Activated T-cell treated with anti-CD3 and anti-CD28 coated beads for 48 hours (primary cell): Measurements from ENCODE around the gene RBP7.

ENCODE experiments used
- DNase-seq: peaks from one replicate; pipeline ENCODE4 v3.0.0-alpha.2; 2020; ENCODE audit warnings: low read depth

The RBP7 gene

GRCh38 chr1:10031461-10031860 lies 34.4 kb downstream of the RBP7 start:
- DNase-seq, result no peak

GRCh38 chr1:10032590-10033358 lies 35.7 kb downstream of the RBP7 start, which contains the start of gene UBE4B:
TSS of gene UBE4B (plus strand) at chr1:10032958. CDS start at chr1:10033671, 713 bp downstream.
- DNase-seq, result peak; percentile 100

DNA sequence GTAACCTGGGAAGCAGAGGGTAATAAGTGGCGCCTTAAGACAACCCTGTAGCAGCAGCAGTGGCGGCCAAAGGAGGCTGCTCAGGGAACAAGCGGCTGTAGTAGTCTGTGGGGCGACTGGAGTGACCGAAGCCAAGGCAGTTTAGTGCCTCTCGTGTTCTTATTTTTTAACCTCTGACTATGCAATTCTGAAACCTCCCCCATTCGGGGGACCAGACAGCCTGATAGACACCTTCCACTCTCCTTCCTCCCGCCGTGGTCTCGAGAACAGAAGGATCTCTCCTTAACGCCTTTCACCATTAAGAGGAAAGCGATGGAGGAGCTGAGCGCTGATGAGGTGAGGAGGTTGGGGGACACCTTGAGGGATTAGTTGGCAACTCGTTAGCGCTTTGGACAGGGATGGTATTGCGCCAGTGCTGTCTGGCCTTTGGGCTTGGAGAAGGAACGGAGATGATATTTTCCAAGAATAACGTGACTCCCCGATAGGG lies 36.4 kb downstream of the RBP7 start:
- DNase-seq, result peak; percentile 10

- no peak for DNase-seq
Observed at GRCh38 chr1:10042746-10043145, 45.7 kb downstream of the RBP7 start.

- DNase-seq, result no peak
Observed at GRCh38 chr1:10045480-10046355, 48.7 kb downstream of the RBP7 start.

DNA sequence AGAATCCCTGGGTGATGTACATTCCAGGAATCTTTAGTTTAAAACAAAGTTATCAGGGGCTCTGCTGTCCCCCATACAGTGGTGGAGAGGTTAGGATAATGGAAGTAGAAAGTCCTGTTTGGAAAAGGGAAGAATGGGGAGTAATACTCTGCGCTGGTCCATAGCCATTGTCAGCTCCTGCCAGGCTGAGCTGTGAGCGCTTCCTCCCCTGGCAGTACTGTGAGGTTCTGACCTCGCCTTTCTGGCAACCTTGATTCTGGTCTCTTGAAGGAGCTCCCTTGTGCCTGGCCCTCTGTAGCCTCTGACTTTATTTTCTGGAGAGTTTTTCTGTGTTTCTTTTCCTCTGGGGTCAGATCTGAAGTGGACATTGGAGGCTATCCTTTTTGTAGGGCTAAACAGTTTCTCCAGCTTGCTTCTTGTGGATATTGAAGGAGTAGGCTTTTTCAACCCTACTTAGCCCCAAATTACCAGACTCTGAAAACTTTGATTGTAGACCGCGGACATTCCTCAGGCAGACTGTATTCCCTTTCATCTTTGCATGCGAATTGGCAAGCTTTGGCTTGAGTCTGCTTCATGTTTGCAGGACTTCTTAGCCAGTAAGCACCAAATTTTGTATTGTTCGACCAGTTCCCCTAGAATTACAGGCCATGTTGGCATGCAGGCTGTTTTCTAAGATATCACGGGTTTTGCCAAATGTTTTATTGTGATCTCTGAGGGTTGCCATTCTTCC lies 49.5 kb downstream of the RBP7 start:
- DNase-seq, result no peak

DNA sequence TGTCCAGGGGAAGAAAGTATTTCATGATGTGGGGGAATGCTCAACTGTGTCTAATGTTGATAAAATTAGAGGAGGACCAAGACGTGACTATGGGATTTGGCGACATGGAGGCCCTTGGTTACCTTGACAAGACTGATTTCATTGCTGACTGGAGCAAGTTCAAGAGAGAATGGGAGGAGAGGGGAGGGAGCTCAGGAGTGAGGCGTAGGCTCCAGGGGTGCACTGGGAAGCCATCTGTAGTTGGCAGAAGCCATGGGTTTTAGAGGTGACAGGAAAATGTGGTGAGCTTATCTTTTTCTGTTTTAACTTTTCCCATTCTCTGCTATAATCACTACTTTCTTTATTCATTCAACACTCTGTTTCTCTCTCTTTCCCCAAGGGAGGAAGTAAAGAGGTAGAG lies 51.6 kb downstream of the RBP7 start:
- no peak for DNase-seq

DNA sequence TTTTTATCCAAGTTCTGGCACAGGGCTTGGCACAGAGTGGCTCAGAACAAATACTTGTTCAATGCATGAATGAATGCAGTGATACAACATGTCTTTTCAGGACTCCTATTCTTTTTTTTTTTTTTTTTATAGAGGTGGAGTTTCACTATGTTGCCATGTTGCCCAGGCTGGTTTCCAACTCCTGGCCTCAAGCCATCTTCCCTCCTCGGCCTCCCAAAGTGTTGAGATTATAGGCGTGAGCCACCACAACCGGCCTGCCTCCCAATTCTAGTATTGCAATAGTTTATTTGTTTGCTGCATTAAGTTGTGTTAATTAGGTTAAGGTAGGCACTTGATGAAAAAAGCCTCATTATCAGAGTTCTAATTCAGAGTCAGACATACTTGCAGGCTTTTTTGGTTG lies 53.6 kb downstream of the RBP7 start:
- no peak for DNase-seq

GRCh38 chr1:10051656-10052055 lies 54.6 kb downstream of the RBP7 start:
- DNase-seq, result no peak

DNA sequence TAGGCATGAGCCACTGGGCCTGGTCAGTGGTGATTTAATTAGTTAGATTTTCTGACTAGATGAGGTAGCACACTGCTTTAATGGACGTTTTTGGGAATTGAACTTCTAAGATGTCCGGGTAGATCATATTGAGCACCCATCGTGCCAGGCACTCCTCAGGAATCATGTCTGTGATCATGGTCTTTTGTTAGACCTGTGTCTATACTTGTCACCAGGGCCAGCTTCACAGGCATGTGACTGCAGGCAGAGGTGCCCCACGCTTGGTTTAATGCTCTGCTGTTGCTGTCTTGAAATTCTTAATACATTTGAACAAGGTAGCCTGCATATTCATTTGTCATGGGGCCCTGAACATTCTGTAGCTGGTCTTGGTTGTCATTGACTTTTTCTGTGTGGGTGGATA lies 55.3 kb downstream of the RBP7 start:
- DNase-seq, result no peak

DNA sequence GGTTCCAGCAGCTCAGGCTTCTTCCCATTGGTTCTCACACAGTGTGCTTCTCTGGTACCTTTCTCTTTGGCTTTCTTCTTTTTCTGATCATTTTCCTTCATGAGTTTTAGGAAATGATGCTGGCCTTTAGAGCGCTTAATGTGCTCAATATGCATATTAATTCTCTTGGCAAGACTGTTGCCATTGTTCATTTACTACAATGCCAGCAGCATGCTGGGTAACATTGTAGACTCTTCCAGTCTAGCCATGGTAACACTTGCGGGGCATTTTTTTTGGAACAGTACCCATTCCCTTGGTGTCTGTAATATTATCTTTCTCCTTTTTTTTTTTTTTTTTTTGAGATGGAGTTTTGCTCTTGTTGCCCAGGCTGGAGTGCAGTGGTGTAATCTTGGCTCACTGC lies 57.4 kb downstream of the RBP7 start:
- DNase-seq, result no peak

DNA sequence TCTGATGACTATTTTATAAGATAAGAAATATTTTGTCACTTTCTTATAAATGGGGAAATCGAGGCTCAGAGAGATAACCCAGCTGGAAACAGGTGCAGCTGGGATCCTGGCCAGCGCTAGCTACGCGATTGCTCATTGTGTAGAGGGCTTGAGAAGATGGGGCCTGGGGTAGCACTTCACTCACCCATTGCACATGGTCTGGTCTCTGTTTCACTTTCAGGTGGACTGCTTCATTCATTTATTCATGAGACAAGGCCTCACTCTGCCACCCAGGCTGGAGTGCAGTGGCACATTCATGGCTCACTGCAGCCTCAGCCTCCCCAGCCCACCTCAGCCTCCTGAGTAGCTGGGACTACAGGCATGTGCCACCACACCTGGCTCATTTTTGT lies 59.6 kb downstream of the RBP7 start:
- no peak for DNase-seq

DNA sequence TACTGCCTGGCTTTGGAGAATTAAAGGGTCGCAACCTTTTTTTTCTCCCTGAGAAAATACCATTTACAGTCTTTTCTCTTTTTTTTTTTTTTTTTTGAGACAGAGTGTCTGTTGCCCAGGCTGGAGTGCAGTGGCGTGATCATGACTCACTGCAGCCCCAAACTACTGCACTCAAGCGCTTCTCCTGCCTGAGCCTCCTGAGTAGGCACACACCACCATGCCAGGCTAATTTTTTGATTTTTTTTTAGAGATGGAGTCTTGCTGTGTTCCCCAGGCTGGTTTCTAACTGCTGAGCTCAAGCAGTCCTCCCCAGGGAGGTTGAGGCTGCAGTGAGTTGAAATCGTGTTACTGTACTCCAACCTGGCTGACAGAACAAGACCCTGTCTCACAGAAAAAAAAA lies 60.3 kb downstream of the RBP7 start:
- no peak for DNase-seq

GRCh38 chr1:10057796-10058195 lies 60.8 kb downstream of the RBP7 start:
- DNase-seq, result no peak

DNA sequence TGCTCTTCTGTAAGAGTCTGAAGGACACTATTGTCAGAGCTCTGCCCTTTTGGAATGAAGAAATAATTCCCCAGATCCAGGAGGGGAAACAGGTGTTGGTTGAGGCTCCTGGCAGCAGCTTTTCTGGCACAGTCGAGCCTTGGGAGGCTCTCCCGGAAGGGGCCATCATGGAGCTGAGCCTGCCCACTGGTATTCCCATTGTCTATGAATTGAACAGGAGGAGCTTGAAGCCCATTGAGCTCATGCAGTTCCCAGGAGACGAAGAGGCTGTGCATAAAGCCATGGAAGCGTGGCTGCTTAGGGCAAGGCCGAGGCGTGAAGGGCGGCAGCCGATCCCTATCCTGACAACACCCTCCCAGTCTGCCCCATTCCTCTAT lies 62.3 kb downstream of the RBP7 start:
- DNase-seq, result no peak

- DNase-seq, result no peak
Observed at GRCh38 chr1:10060311-10061100, 63.5 kb downstream of the RBP7 start.

DNA sequence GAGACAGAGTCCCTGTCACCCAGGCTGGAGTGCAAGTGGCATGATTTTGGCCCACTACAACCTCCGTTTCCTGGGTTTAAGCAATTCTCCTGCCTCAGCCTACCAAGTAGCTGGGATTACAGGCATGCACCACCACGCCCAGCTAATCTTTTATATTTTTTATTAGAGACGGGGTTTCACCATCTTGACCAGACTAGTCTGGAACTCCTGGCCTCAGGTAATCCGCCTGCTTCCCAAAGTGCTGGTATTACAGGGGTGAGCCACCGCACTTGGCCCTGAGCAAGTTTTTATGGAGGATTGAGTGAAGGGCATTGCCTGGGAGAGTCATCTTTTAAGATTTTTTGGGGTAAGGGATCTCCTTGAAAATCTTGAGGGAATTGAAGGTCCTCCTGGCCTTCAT lies 64.2 kb downstream of the RBP7 start:
- DNase-seq, result no peak

- DNase-seq, result no peak
Observed at GRCh38 chr1:10063878-10064277, 66.8 kb downstream of the RBP7 start.

DNA sequence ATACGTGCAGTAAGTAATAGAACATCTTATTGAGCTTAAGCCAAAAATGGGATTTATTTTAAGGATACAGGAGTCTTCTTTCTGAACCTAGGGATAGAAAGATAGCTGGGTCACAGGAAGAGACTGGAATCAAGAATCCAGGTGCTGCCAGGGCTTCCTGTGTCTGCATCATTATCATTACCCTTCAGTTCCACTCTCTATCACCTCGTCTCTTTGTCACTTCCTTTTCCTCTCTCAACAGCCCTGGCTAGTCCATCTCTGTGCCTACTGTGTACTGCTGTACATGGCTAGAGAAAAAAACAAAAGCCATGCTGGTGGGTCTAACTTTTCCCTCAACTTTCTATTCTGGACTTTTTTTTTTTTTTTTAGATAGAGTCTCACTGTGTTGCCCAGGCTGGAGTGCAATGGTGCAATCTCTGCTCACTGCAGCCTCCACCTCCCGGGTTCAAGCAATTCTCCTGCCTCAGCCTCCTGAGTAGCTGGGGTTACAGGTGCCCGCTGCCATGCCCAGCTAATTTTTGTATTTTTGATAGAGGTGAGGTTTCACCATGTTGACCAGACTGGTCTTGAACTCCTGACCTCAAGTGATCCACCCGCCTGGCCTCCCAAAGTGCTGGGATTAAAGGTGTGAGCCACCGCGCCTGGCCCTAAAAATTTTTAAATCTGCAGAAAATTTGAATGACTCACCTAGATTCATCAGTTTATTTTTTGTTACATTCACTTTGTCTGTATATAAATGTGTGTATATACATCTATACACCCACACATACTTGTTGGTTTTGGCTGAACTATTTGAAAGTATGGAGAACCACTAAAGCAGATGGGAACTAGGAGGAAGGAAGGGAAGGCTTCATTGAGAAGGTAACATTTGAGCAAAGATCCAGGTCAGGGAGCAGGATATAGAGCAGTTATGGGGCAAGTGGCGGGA lies 67.7 kb downstream of the RBP7 start:
- no peak for DNase-seq

DNA sequence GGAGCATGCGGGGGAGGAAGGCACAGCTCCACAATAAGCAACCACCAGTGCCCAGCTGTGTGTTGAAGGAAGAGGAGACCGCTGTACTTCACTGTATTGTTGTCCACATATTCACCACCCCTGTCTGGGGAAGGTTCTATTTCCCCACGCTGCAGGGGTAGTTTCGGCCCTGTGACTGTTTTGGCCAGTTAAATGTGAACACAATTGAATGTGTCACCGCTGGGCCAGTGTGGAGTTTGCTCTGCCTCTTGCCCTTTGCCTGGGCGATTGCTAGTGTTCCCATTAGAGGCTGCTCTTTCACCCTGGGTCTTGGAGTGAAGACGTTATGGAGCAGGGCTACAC lies 68.3 kb downstream of the RBP7 start:
- DNase-seq, result no peak
